Stimulated activated CD8-positive, alpha-beta memory T cell treated with anti-CD3 and anti-CD28 coated beads, Interleukin-15, amount 100 ng/mL, for 48 hours (primary cell): ENCODE results near the gene TLE7.
A peak's percentile ranks its signal among the peaks of the same experiment; 100 is the strongest.

Experiments
- DNase-seq, 2 donors: peaks; one replicate each; pipeline ENCODE4 v3.0.0-alpha.2; 2020; ENCODE audit warnings: low read depth in 2 of 2

Gene TLE7

GRCh38 chr16:71442051-71442440, at the start of gene TLE7:
Gene TLE7 (minus strand): TSS chr16:71442054. CDS start chr16:71433324, 8,730 bp downstream.
- DNase-seq, result no peak

- no peak for DNase-seq
Observed at GRCh38 chr16:71491054-71491453, 49.2 kb upstream of the TLE7 start.

- no peak for DNase-seq
Observed at GRCh38 chr16:71490361-71490760, 48.5 kb upstream of the TLE7 start.

GRCh38 chr16:71489122-71489521, 47.3 kb upstream of the TLE7 start, which contains the start of gene ZNF19:
Gene ZNF19 (minus strand): TSS chr16:71489324. CDS start chr16:71482114, 7,210 bp downstream.
- DNase-seq, result no peak

GRCh38 chr16:71484006-71484893, 42.4 kb upstream of the TLE7 start:
- DNase-seq, result peak; percentile 68 to 75

GRCh38 chr16:71482569-71482968, 40.7 kb upstream of the TLE7 start:
- DNase-seq, result no peak

- no peak for DNase-seq
Observed at GRCh38 chr16:71480956-71481355, 39.1 kb upstream of the TLE7 start.

GRCh38 chr16:71479420-71479819, 37.6 kb upstream of the TLE7 start:
- no peak for DNase-seq

- DNase-seq, result no peak
Observed at GRCh38 chr16:71476457-71477124, 34.7 kb upstream of the TLE7 start.

- DNase-seq, result no peak
Observed at GRCh38 chr16:71474864-71475263, 33.0 kb upstream of the TLE7 start.

GRCh38 chr16:71473891-71474290, 32.0 kb upstream of the TLE7 start:
- no peak for DNase-seq

- DNase-seq, result no peak
Observed at GRCh38 chr16:71472931-71473330, 31.1 kb upstream of the TLE7 start.

- DNase-seq, result no peak
Observed at GRCh38 chr16:71472051-71472450, 30.2 kb upstream of the TLE7 start.

- DNase-seq, result no peak
Observed at GRCh38 chr16:71467810-71468209, 26.0 kb upstream of the TLE7 start.

- DNase-seq, result no peak
Observed at GRCh38 chr16:71464231-71464630, 22.4 kb upstream of the TLE7 start.

GRCh38 chr16:71461686-71462648, 20.1 kb upstream of the TLE7 start, which contains the start of gene ZNF23:
Gene ZNF23 (minus strand): TSS chr16:71462247. CDS start chr16:71456796, 5,451 bp downstream.
- peak; percentile 66 to 70 for DNase-seq

- no peak for DNase-seq
Observed at GRCh38 chr16:71460941-71461340, 19.1 kb upstream of the TLE7 start.

- no peak for DNase-seq
Observed at GRCh38 chr16:71460236-71460635, 18.4 kb upstream of the TLE7 start.

- no peak for DNase-seq
Observed at GRCh38 chr16:71459510-71459909, 17.7 kb upstream of the TLE7 start.

GRCh38 chr16:71456801-71457200, 14.9 kb upstream of the TLE7 start:
- no peak for DNase-seq

- DNase-seq, result no peak
Observed at GRCh38 chr16:71453036-71453435, 11.2 kb upstream of the TLE7 start.

GRCh38 chr16:71449020-71449419, 7.2 kb upstream of the TLE7 start:
- DNase-seq, result no peak
